Mesothelial cell of epicardium (in vitro differentiated cells): ENCODE measurements around the gene ITIH3. TPM values are rescaled to one million over a fixed set of nuclear protein-coding genes. Genes with fewer than 3 reads are reported as not detected.

Source experiments
- DNase-seq, 2 experiments: peaks; one replicate each; pipeline ENCODE4 v3.0.0; 2021; ENCODE audit warnings: low spot score in 2 of 2; ENCODE audit not compliant: unreplicated experiment in 2 of 2
- H3K27ac Mint-ChIP-seq: 2 replicates; pipeline ENCODE4 v1.8.0; 2021; ENCODE audit warnings: mixed read lengths
- H3K27me3 Mint-ChIP-seq: 2 replicates; pipeline ENCODE4 v1.8.0; 2021; ENCODE audit warnings: low read depth, mixed read lengths
- H3K36me3 Mint-ChIP-seq: 2 replicates; pipeline ENCODE4 v1.8.0; 2021; ENCODE audit warnings: mixed read lengths
- H3K4me1 Mint-ChIP-seq: 2 replicates; pipeline ENCODE4 v1.8.0; 2021; ENCODE audit warnings: mixed read lengths
- H3K4me3 Mint-ChIP-seq: 2 replicates; pipeline ENCODE4 v1.8.0; 2021; ENCODE audit warnings: mild to moderate bottlenecking, moderate library complexity, mixed read lengths
- H3K9me3 Mint-ChIP-seq: 2 replicates; pipeline ENCODE4 v1.8.0; 2021; ENCODE audit warnings: mixed read lengths
- CTCF ChIP-seq: fragments of 200-600 bp; sonication (generic); IDR thresholded peaks from one replicate; pipeline ENCODE4 v1.5.0; 2021; ENCODE audit warnings: antibody characterized with exemption; ENCODE audit not compliant: unreplicated experiment
- total RNA-seq: library from RNA; stranded (reverse); gene quantifications from 3 replicates; pipeline ENCODE4 v1.2.1, GENCODE V29; 2021

Gene ITIH3
- total RNA-seq, 1 donor from 2014 or later, result 22.4 TPM

- Mint-ChIP-seq H3K4me1 (no peaks in the 10 kb centered on the region), H3K9me3 (no peaks in the 10 kb centered on the region), H3K36me3 (no peaks in the 10 kb centered on the region), H3K27ac (no peak overlapping the region), H3K27me3 (no peaks in the 10 kb centered on the region), H3K4me3 (no peak overlapping the region)
- no peak for TF ChIP-seq CTCF
- no peak for DNase-seq
These were observed 3.2 kb upstream of the ITIH3 start for GRCh38 chr3:52791366-52791765.

GRCh38 chr3:52791928-52792327, 2.7 kb upstream of the ITIH3 start:
- Mint-ChIP-seq H3K4me3 (no peak overlapping the region), H3K27ac (no peak overlapping the region), H3K27me3 (no peaks in the 10 kb centered on the region), H3K4me1 (no peaks in the 10 kb centered on the region), H3K9me3 (no peaks in the 10 kb centered on the region), H3K36me3 (no peaks in the 10 kb centered on the region)
- no peak for DNase-seq
- TF ChIP-seq CTCF, result no peak

GRCh38 chr3:52792413-52792812, 2.2 kb upstream of the ITIH3 start:
- Mint-ChIP-seq H3K27ac (no peak overlapping the region), H3K36me3 (no peaks in the 10 kb centered on the region), H3K27me3 (no peaks in the 10 kb centered on the region), H3K4me3 (no peak overlapping the region), H3K9me3 (no peaks in the 10 kb centered on the region), H3K4me1 (no peaks in the 10 kb centered on the region)
- TF ChIP-seq CTCF, result no peak
- no peak for DNase-seq

GRCh38 chr3:52792961-52793695, 1.5 kb upstream of the ITIH3 start:
- H3K9me3 Mint-ChIP-seq, result no peaks in the 10 kb centered on the region
- H3K4me3 Mint-ChIP-seq, result no peak overlapping the region
- DNase-seq, result no peak
- no peaks in the 10 kb centered on the region for H3K4me1 Mint-ChIP-seq
- H3K36me3 Mint-ChIP-seq, result no peaks in the 10 kb centered on the region
- H3K27me3 Mint-ChIP-seq, result no peaks in the 10 kb centered on the region
- TF ChIP-seq CTCF, result no peak
- no peak overlapping the region for H3K27ac Mint-ChIP-seq

- no peak for DNase-seq
- Mint-ChIP-seq H3K27me3 (no peaks in the 10 kb centered on the region), H3K4me3 (no peak overlapping the region), H3K9me3 (no peaks in the 10 kb centered on the region), H3K27ac (no peak overlapping the region), H3K36me3 (no peaks in the 10 kb centered on the region), H3K4me1 (peaks cover 8% of the 10 kb centered on the region)
- TF ChIP-seq CTCF, result no peak
These were observed 639 bp upstream of the ITIH3 start for GRCh38 chr3:52793702-52794611.
